ENCODE measurements around the gene CEP112. TPM values are rescaled to one million over a fixed set of nuclear protein-coding genes. Genes with fewer than 3 reads are reported as not detected.

Gene CEP112
- total and polyA plus RNA-seq, 2 of the 13 experiments (the other 11 are each of a cell fraction or from before 2014, with no cell fraction given): 1.2 to 3.4 TPM

- no peaks in the 10 kb centered on the region for H3K27me3 ChIP-seq (ENCODE audit: control insufficient read depth in 1 of 2, insufficient read depth in 2 of 2, low read length in 2 of 2)
- H3K4me3 ChIP-seq (replicated peaks in 1 of 3; ENCODE audit: insufficient read depth in 1 of 3, low read depth in 2 of 3, low read length in 3 of 3): no peak overlapping the region
- no peaks in the 10 kb centered on the region for H3K4me1 ChIP-seq (ENCODE audit: insufficient read depth, low read length)
- H3K27ac ChIP-seq (ENCODE audit: extremely low read length, insufficient read depth, low read length): no peak overlapping the region
- ChIA-PET POLR2A (no interaction called here), CTCF (ENCODE audit: low intra/inter-chr PET ratio, low total read pairs) (no interaction called here)
- DNase-seq (ENCODE audit: low spot score) (no peak), FAIRE-seq (no peak), ATAC-seq (no peak)
- H3K9ac ChIP-seq (ENCODE audit: insufficient read depth, low read depth, low read length): no peak overlapping the region
- no peak overlapping the region for H3K4me2 ChIP-seq (ENCODE audit: low read depth, low read length)
- H4K20me1 ChIP-seq (ENCODE audit: insufficient read depth, low read length): no peaks in the 10 kb centered on the region
- no peak overlapping the region for H2AFZ ChIP-seq (ENCODE audit: low read length)
- WGBS (ENCODE audit: low lambda C conversion rate): 85% methylated on average over 5 of the region's 5 CpGs
- intact Hi-C loops (cut with micrococcal nuclease; ENCODE audit: unreplicated experiment): no loop called here
- TF ChIP-seq ZNF362 (CRISPR knock-in tag; IDR thresholded peaks at IDR 0.05; ENCODE audit: borderline replicate concordance) (no peak), DBP (CRISPR knock-in tag; IDR thresholded peaks at IDR 0.05; ENCODE audit: not compliant biosample characterization) (no peak), FOXO4 (CRISPR knock-in tag; conservative IDR thresholded peaks at IDR 0.05) (no peak), SKI (IDR thresholded peaks at IDR 0.05; ENCODE audit: partially characterized antibody) (no peak), MXD1 (CRISPR knock-in tag; IDR thresholded peaks at IDR 0.05) (no peak), DMTF1 (CRISPR knock-in tag; IDR thresholded peaks at IDR 0.05) (no peak), ZNF143 (CRISPR knock-in tag; IDR thresholded peaks at IDR 0.05) (no peak), ZNF33B (CRISPR knock-in tag; IDR thresholded peaks at IDR 0.05) (no peak), ZBTB7B (CRISPR knock-in tag; IDR thresholded peaks at IDR 0.05) (no peak)
- BruUV-seq (replicated peaks): no TSS peak
- H3K36me3 ChIP-seq (replicated peaks in 1 of 2; ENCODE audit: control insufficient read depth in 1 of 2, insufficient read depth in 2 of 2, low read length in 2 of 2): no peaks in the 10 kb centered on the region
- in situ Hi-C loops (cut with HindIII; ENCODE audit: extremely low pct_ligation_motif_present, low pct_unique_long_range_greater_than_20kb): no loop called here
- H3K9me3 ChIP-seq (ENCODE audit: low read length): no peaks in the 10 kb centered on the region
- H3K79me2 ChIP-seq (ENCODE audit: insufficient read depth, low read length): no peaks in the 10 kb centered on the region
These were observed 65.7 kb downstream of the CEP112 start for GRCh38 chr17:66126231-66126630.

All from HepG2 (cell line).